ENCODE measurements around the gene CLCNKB. TPM values are rescaled to one million over a fixed set of nuclear protein-coding genes. Genes with fewer than 3 reads are reported as not detected.
A peak's percentile ranks its signal among the peaks of the same experiment; 100 is the strongest.

CLCNKB gene
- total and polyA plus RNA-seq, 2 donors (not counting 3 experiments of a cell fraction or from before 2014, with no cell fraction given) = 0.18 TPM; not detected in 1

DNA sequence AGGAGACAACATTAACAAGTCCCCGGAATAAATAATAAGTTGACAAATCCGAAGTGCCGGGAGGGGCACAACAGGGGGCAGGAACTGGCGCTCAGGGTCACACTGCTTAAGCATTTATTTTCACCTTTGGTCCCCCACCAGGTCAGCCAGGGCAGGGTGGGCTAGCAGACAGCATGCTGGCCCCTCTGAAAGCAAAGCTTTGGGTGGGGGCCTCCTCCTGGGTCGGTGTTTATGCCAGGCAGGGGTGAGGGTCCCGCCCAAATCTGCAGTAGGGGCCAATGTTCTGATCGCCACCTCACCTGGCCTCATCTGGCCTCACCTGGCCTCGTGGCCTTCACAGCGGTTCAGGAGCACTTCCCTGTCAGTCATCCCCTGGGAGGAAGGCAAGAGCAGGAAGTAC, 38.1 kb downstream of the CLCNKB start:
- intact Hi-C loops (cut with micrococcal nuclease) (loop anchor here (1.0 to 2.0 kb wide), 3 partner anchors 63 to 106 kb away; partner anchors contain the start of gene EPHA2), dilution Hi-C loops (cut with MboI; ENCODE audit: extremely low pct_ligation_motif_present, low sequenced_read_pairs) (no loop called here)
- H3K27ac ChIP-seq (ENCODE audit: insufficient read depth, low read depth, low read length) = no peak overlapping the region
- ChIA-PET CTCF (interaction anchor here (1.0 to 13.2 kb wide), 41 partner anchors 8 to 283 kb away, joined by 3 to 353 read pairs (median 6); partner anchors contain the start of genes EPHA2, FAM131C and FBXO42), POLR2A (interaction anchor here (1.1 kb wide), 1 partner anchor 70 kb away, joined by 3 read pairs; no protein-coding TSS in a partner anchor)
- no peak overlapping the region for H3K9ac ChIP-seq (replicated peaks; ENCODE audit: extremely low read depth, insufficient read depth, low read length)
- no peaks in the 10 kb centered on the region for H4K20me1 ChIP-seq (replicated peaks; ENCODE audit: control insufficient read depth, extremely low read depth, insufficient read depth, low read length)
- TF ChIP-seq JUN (IDR thresholded peaks at IDR 0.05; ENCODE audit: borderline replicate concordance, insufficient read depth, insufficient read length, low read depth) = no peak
- no peaks in the 10 kb centered on the region for H3K36me3 ChIP-seq (ENCODE audit: control insufficient read depth in 2 of 2, extremely low read depth in 1 of 2, insufficient read depth in 2 of 2, low read length in 2 of 2)
- FAIRE-seq (no peak), DNase-seq (ENCODE audit: low read depth, low spot score) (no peak)
- no peak overlapping the region for H2AFZ ChIP-seq (ENCODE audit: low read depth, low read length)
- H3K79me2 ChIP-seq (ENCODE audit: control insufficient read depth, insufficient read depth, low read length) = no peaks in the 10 kb centered on the region
- no peaks in the 10 kb centered on the region for H3K9me1 ChIP-seq (replicated peaks; ENCODE audit: control insufficient read depth, extremely low read depth, insufficient read depth, low read length)
- no peak overlapping the region for H3K4me3 ChIP-seq (replicated peaks in 1 of 3; ENCODE audit: insufficient read depth in 1 of 3, low read depth in 1 of 3, low read length in 3 of 3)
- H3K27me3 ChIP-seq (ENCODE audit: control insufficient read depth in 2 of 2, insufficient read depth in 2 of 2, low read length in 2 of 2) = no peaks in the 10 kb centered on the region
- H3K4me2 ChIP-seq (ENCODE audit: insufficient read depth, low read length) = no peak overlapping the region
- no peaks in the 10 kb centered on the region for H3K9me3 ChIP-seq (replicated peaks; ENCODE audit: control insufficient read depth, insufficient read depth, low read length)
- no peaks in the 10 kb centered on the region for H3K4me1 ChIP-seq (ENCODE audit: control insufficient read depth, extremely low read depth, insufficient read depth, low read length)
- no TSS peak for BruUV-seq (replicated peaks)

DNA sequence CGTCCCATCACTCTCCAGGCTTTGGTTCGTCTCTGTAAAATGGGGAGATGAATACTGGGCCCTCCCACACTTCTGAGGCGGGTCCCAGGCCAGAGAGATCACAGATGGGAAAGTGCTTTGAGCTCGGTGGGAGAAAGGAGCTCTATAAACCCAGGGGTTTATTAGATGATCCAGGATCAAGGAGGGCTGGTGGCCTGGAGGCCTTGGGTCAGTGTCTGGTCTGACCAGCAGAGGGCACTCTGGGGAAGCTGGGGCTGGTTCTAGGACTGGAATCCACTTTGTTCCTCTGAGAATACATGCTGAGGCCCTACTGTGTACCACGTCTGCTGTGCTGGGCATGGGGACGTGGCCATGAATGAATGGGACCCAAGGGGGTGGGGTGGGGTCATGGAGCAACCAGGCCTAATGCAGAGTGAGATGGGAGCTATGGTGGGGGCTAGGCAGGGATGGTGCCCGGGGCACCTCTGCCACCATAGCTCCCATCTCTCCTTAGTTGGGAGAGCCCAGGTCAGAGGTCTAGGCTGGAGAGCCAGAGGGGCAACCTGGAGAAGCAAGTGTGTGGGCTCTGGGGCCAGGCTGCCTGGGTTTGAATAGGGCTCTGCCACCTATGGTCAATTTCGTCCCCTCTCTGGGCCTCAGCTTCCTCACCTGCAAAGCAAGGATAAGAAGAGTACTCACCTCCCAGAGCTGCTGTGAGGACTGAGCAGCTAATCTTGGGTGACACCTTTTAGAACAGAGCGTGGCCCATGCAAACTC, 38.9 kb downstream of the CLCNKB start:
- TF ChIP-seq, protein P1, sequence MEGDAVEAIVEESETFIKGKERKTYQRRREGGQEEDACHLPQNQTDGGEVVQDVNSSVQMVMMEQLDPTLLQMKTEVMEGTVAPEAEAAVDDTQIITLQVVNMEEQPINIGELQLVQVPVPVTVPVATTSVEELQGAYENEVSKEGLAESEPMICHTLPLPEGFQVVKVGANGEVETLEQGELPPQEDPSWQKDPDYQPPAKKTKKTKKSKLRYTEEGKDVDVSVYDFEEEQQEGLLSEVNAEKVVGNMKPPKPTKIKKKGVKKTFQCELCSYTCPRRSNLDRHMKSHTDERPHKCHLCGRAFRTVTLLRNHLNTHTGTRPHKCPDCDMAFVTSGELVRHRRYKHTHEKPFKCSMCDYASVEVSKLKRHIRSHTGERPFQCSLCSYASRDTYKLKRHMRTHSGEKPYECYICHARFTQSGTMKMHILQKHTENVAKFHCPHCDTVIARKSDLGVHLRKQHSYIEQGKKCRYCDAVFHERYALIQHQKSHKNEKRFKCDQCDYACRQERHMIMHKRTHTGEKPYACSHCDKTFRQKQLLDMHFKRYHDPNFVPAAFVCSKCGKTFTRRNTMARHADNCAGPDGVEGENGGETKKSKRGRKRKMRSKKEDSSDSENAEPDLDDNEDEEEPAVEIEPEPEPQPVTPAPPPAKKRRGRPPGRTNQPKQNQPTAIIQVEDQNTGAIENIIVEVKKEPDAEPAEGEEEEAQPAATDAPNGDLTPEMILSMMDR (IDR thresholded peaks at IDR 0.05; ENCODE audit: extremely low read depth in 1 of 2, insufficient read depth in 1 of 2, low read depth in 1 of 2, low read length in 2 of 2) = peak; percentile 91 to 92
- TF ChIP-seq POLR2A (IDR thresholded peaks at IDR 0.05; ENCODE audit: low read depth, low read length) = no peak
- H3K79me2 ChIP-seq (ENCODE audit: control insufficient read depth, insufficient read depth, low read length) = no peaks in the 10 kb centered on the region
- no peaks in the 10 kb centered on the region for H3K9me3 ChIP-seq (replicated peaks; ENCODE audit: control insufficient read depth, insufficient read depth, low read length)
- H3K36me3 ChIP-seq (ENCODE audit: control insufficient read depth in 2 of 2, extremely low read depth in 1 of 2, insufficient read depth in 2 of 2, low read length in 2 of 2) = no peaks in the 10 kb centered on the region
- no peak overlapping the region for H3K9ac ChIP-seq (replicated peaks; ENCODE audit: extremely low read depth, insufficient read depth, low read length)
- H3K27me3 ChIP-seq (ENCODE audit: control insufficient read depth in 2 of 2, insufficient read depth in 2 of 2, low read length in 2 of 2) = no peaks in the 10 kb centered on the region
- H3K27ac ChIP-seq (ENCODE audit: insufficient read depth, low read depth, low read length) = no peak overlapping the region
- CTCF ChIA-PET = interaction anchor here (0.8 to 13.2 kb wide), 43 partner anchors 9 to 285 kb away, joined by 3 to 353 read pairs (median 6); partner anchors contain the start of genes EPHA2, FAM131C, FBXO42 and SZRD1
- no peak overlapping the region for H2AFZ ChIP-seq (ENCODE audit: low read depth, low read length)
- H3K4me1 ChIP-seq (ENCODE audit: control insufficient read depth, extremely low read depth, insufficient read depth, low read length) = no peaks in the 10 kb centered on the region
- no TSS peak for BruUV-seq (replicated peaks)
- dilution Hi-C loops (cut with MboI; ENCODE audit: extremely low pct_ligation_motif_present, low sequenced_read_pairs) (no loop called here), intact Hi-C loops (cut with micrococcal nuclease) (loop anchor here (1.0 to 2.0 kb wide), 3 partner anchors 62 to 105 kb away; partner anchors contain the start of gene EPHA2)
- no peak overlapping the region for H3K4me3 ChIP-seq (replicated peaks in 1 of 3; ENCODE audit: insufficient read depth in 1 of 3, low read depth in 1 of 3, low read length in 3 of 3)
- POLR2A ChIA-PET = interaction anchor here (1.1 kb wide), 1 partner anchor 69 kb away, joined by 3 read pairs; no protein-coding TSS in a partner anchor
- no peak overlapping the region for H3K4me2 ChIP-seq (ENCODE audit: insufficient read depth, low read length)
- DNase-seq (ENCODE audit: low read depth, low spot score) (peak; percentile 60), FAIRE-seq (peak; percentile 88)
- H4K20me1 ChIP-seq (replicated peaks; ENCODE audit: control insufficient read depth, extremely low read depth, insufficient read depth, low read length) = no peaks in the 10 kb centered on the region
- no peaks in the 10 kb centered on the region for H3K9me1 ChIP-seq (replicated peaks; ENCODE audit: control insufficient read depth, extremely low read depth, insufficient read depth, low read length)
